Peyer's patch (tissue), 4 donors: ENCODE data around the gene TRIB2.

Source experiments
- POLR2A ChIP-seq, 2 donors: fragments of 450-650 bp; IDR thresholded peaks; one replicate each; pipeline ENCODE4 v1.5.1; 2017; ENCODE audit warnings: antibody characterized with exemption in 2 of 2, mild to moderate bottlenecking in 2 of 2, moderate library complexity in 2 of 2
- TF ChIP-seq, protein P1 (sequence below), 6 experiments: fragments of 450-650 bp in 4 of 6; fragments of 200-600 bp in 2 of 6; sonication (generic) in 1 of 6; IDR thresholded peaks; one replicate each; pipeline ENCODE4 v1.5.1; 2017 to 2019; ENCODE audit warnings: antibody characterized with exemption in 6 of 6, mild to moderate bottlenecking in 3 of 6, moderate library complexity in 1 of 6

DNA sequence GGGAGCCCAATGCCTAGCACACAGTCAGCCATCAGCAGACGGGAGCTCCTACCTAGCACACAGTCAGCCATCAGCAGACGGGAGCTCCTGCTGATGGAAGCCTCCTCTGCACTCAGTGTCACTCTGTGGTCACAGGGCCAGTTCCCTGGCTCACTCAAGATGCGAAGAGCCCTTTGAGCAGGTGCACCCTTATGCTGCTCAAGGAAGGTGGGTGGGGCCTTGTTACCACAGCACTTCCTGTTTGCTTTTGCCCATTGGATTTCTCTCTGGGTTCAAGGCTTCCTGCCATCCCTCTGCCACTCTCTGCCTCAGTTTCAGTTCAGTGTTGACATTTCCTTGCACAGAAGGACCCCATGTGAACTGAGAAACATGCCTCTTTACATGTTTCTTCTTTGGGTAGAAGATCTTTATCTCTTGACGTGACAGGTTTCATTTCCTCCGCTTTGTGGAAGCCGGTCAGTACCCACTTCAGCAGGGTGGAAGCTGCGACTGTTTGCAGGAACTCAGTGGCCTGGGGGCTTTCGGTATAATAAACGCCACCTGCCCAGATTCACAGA is 11.6 kb downstream of the TRIB2 start:
- no peak for TF ChIP-seq POLR2A (IDR thresholded peaks at IDR 0.05)
- TF ChIP-seq, protein P1, sequence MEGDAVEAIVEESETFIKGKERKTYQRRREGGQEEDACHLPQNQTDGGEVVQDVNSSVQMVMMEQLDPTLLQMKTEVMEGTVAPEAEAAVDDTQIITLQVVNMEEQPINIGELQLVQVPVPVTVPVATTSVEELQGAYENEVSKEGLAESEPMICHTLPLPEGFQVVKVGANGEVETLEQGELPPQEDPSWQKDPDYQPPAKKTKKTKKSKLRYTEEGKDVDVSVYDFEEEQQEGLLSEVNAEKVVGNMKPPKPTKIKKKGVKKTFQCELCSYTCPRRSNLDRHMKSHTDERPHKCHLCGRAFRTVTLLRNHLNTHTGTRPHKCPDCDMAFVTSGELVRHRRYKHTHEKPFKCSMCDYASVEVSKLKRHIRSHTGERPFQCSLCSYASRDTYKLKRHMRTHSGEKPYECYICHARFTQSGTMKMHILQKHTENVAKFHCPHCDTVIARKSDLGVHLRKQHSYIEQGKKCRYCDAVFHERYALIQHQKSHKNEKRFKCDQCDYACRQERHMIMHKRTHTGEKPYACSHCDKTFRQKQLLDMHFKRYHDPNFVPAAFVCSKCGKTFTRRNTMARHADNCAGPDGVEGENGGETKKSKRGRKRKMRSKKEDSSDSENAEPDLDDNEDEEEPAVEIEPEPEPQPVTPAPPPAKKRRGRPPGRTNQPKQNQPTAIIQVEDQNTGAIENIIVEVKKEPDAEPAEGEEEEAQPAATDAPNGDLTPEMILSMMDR (IDR thresholded peaks at IDR 0.05) = no peak
